HepG2 (cell line): Measurements from ENCODE around the gene TNPO3. TPM values are rescaled to one million over a fixed set of nuclear protein-coding genes. Genes with fewer than 3 reads are reported as not detected.
A peak's percentile ranks its signal among the peaks of the same experiment; 100 is the strongest.

Experiments
- CCDC6 ChIP-seq: sonication (generic); formaldehyde crosslinking; IDR thresholded peaks from 2 replicates; pipeline ENCODE4 v1.8.1; 2022; ENCODE audit warnings: mild to moderate bottlenecking, missing genetic modification reagents, moderate library complexity
- GPBP1L1 ChIP-seq: sonication (generic); formaldehyde crosslinking; IDR thresholded peaks from 2 replicates; pipeline ENCODE4 v1.5.0; 2020; ENCODE audit warnings: mild to moderate bottlenecking, missing genetic modification reagents
- HNF1B ChIP-seq: sonication (generic); formaldehyde crosslinking; IDR thresholded peaks from 2 replicates; pipeline ENCODE4 v1.5.1; 2020; ENCODE audit warnings: mild to moderate bottlenecking, moderate library complexity, missing genetic modification reagents
- JARID2 ChIP-seq: sonication (generic); formaldehyde crosslinking; IDR thresholded peaks from 2 replicates; pipeline ENCODE4 v1.8.1; 2023; ENCODE audit warnings: missing genetic modification reagents, inconsistent platforms; ENCODE audit not compliant: insufficient replicate concordance
- MAZ ChIP-seq, 2 experiments: sonication (generic) in 1 of 2; formaldehyde crosslinking in 1 of 2; IDR thresholded peaks; 2 replicates each; pipeline versions ENCODE4 v1.5.0 to v1.6.1; 2012 to 2020; ENCODE audit warnings: low read depth in 2 of 2, mild to moderate bottlenecking in 2 of 2, borderline replicate concordance in 1 of 2, improper control_type of control experiment in 1 of 2, low read length in 1 of 2, missing genetic modification reagents in 1 of 2, moderate library complexity in 1 of 2
- MZF1 ChIP-seq: sonication (generic); formaldehyde crosslinking; IDR thresholded peaks from 2 replicates; pipeline ENCODE4 v1.8.1; 2023; ENCODE audit warnings: mild to moderate bottlenecking, missing genetic modification reagents, borderline replicate concordance
- NFKBIZ ChIP-seq: IDR thresholded peaks from 2 replicates; pipeline ENCODE4 v1.6.1; 2018; ENCODE audit warnings: missing genetic modification reagents, missing compliant biosample characterization
- NR1H2 ChIP-seq: sonication (generic); formaldehyde crosslinking; IDR thresholded peaks from 2 replicates; pipeline ENCODE4 v1.8.1; 2022; ENCODE audit warnings: low read depth, missing genetic modification reagents, borderline replicate concordance
- PBX3 ChIP-seq: sonication (generic); formaldehyde crosslinking; IDR thresholded peaks from 2 replicates; pipeline ENCODE4 v1.8.1; 2023; ENCODE audit warnings: missing genetic modification reagents, inconsistent platforms, borderline replicate concordance
- YEATS2 ChIP-seq: sonication (generic); formaldehyde crosslinking; IDR thresholded peaks from 2 replicates; pipeline ENCODE4 v1.4.0; 2020; ENCODE audit warnings: missing genetic modification reagents, borderline replicate concordance
- ZBTB44 ChIP-seq: sonication (generic); formaldehyde crosslinking; IDR thresholded peaks from 2 replicates; pipeline ENCODE4 v1.4.0; 2020; ENCODE audit warnings: missing genetic modification reagents
- ZBTB7B ChIP-seq: sonication (generic); formaldehyde crosslinking; IDR thresholded peaks from 2 replicates; pipeline ENCODE4 v1.4.0; 2020; ENCODE audit warnings: missing genetic modification reagents
- ZNF251 ChIP-seq: sonication (generic); formaldehyde crosslinking; IDR thresholded peaks from 2 replicates; pipeline ENCODE4 v1.9.0; 2021; ENCODE audit warnings: mild to moderate bottlenecking, missing genetic modification reagents
- ZNF383 ChIP-seq: sonication (generic); formaldehyde crosslinking; IDR thresholded peaks from 2 replicates; pipeline ENCODE4 v1.4.0; 2020; ENCODE audit warnings: missing genetic modification reagents, mild to moderate bottlenecking, borderline replicate concordance
- ZNF432 ChIP-seq: sonication (generic); formaldehyde crosslinking; IDR thresholded peaks from 2 replicates; pipeline ENCODE4 v1.5.0; 2020; ENCODE audit warnings: missing genetic modification reagents, mild to moderate bottlenecking, borderline replicate concordance
- polyA plus RNA-seq, 8 experiments: library from polyadenylated mRNA; depleted of rRNA in 3 of 8; stranded (reverse) in 7 of 8; unstranded in 1 of 8; fragments of >200 nt; fragmentation: Illumina TruSeq in 4 of 8; extraction: Trizol in 4 of 8; gene quantifications; 2 replicates each; pipeline versions ENCODE4 v1.2.1 to v1.2.3, GENCODE V29; 2011 to 2016; ENCODE audit warnings: low read depth in 4 of 8, missing spikeins in 1 of 8, mixed read lengths in 1 of 8; ENCODE audit not compliant: insufficient read depth in 1 of 8
- total RNA-seq, 5 experiments: library from RNA; depleted of rRNA; stranded (reverse); fragments of >200 nt; fragmentation: Illumina TruSeq; extraction: Trizol; gene quantifications; 2 replicates each; pipeline ENCODE4 v1.2.3, GENCODE V29; 2016; ENCODE audit warnings: low read depth in 1 of 5
- TF ChIP-seq, protein P1 (sequence below): sonication (generic); formaldehyde crosslinking; IDR thresholded peaks from 2 replicates; pipeline ENCODE4 v1.9.0; 2021; ENCODE audit warnings: missing genetic modification reagents, mild to moderate bottlenecking, borderline replicate concordance
- TF ChIP-seq, protein P2 (sequence below): sonication (generic); formaldehyde crosslinking; IDR thresholded peaks from 2 replicates; pipeline ENCODE4 v1.4.0; 2020; ENCODE audit warnings: missing genetic modification reagents

TNPO3 gene
- total and polyA plus RNA-seq, 2 of the 13 experiments (the other 11 are each of a cell fraction or from before 2014, with no cell fraction given): 23.8 to 44.6 TPM

- no peak for TF ChIP-seq ZNF383 (CRISPR knock-in tag)
- no peak for TF ChIP-seq MZF1 (CRISPR knock-in tag)
- TF ChIP-seq, protein P1, sequence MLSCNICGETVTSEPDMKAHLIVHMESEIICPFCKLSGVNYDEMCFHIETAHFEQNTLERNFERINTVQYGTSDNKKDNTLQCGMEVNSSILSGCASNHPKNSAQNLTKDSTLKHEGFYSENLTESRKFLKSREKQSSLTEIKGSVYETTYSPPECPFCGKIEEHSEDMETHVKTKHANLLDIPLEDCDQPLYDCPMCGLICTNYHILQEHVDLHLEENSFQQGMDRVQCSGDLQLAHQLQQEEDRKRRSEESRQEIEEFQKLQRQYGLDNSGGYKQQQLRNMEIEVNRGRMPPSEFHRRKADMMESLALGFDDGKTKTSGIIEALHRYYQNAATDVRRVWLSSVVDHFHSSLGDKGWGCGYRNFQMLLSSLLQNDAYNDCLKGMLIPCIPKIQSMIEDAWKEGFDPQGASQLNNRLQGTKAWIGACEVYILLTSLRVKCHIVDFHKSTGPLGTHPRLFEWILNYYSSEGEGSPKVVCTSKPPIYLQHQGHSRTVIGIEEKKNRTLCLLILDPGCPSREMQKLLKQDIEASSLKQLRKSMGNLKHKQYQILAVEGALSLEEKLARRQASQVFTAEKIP (CRISPR knock-in tag): 0 out of 2 replicates have a peak, but pooled peaks have one; percentile 28
- peak; percentile 78; the same call in 1 of the 2 replicates for TF ChIP-seq MAZ (IDR thresholded peaks at IDR 0.05; ENCODE audit: borderline replicate concordance, low read depth, low read length)
- TF ChIP-seq MAZ (CRISPR knock-in tag; IDR thresholded peaks at IDR 0.05; ENCODE audit: low read depth): no peak
- TF ChIP-seq ZNF251 (CRISPR knock-in tag): no peak
- no peak for TF ChIP-seq NFKBIZ (CRISPR knock-in tag)
- no peak for TF ChIP-seq PBX3 (CRISPR knock-in tag)
- no peak for TF ChIP-seq GPBP1L1 (CRISPR knock-in tag)
- TF ChIP-seq, protein P2, sequence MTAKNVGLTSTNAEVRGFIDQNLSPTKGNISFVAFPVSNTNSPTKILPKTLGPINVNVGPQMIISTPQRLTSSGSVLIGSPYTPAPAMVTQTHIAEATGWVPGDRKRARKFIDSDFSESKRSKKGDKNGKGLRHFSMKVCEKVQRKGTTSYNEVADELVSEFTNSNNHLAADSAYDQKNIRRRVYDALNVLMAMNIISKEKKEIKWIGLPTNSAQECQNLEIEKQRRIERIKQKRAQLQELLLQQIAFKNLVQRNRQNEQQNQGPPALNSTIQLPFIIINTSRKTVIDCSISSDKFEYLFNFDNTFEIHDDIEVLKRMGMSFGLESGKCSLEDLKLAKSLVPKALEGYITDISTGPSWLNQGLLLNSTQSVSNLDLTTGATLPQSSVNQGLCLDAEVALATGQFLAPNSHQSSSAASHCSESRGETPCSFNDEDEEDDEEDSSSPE (CRISPR knock-in tag): peak; percentile 55; the same call in 1 of the 2 replicates
- TF ChIP-seq HNF1B (CRISPR knock-in tag): peak; percentile 63; the same call in 1 of the 2 replicates
- 0 out of 2 replicates have a peak, but pooled peaks have one; percentile 47 for TF ChIP-seq ZBTB44 (CRISPR knock-in tag)
- TF ChIP-seq YEATS2 (CRISPR knock-in tag): peak; percentile 88
- no peak for TF ChIP-seq ZBTB7B (CRISPR knock-in tag)
- TF ChIP-seq JARID2 (CRISPR knock-in tag): no peak
- peak; percentile 65 for TF ChIP-seq CCDC6
- TF ChIP-seq NR1H2 (CRISPR knock-in tag): peak; percentile 80; the same call in 1 of the 2 replicates
- TF ChIP-seq ZNF432 (CRISPR knock-in tag): no peak
Observed at GRCh38 chr7:129054438-129055293, at the start of gene TNPO3 (continued).
